K562 (cell line): Measurements from ENCODE around the gene CHST12.

Experiments
- ATF1 ChIP-seq, 2 experiments: fragments of 450-650 bp in 1 of 2; IDR thresholded peaks; 2 replicates each; pipeline ENCODE4 v1.6.1; 2016; ENCODE audit warnings: missing compliant biosample characterization in 1 of 2, missing genetic modification characterization in 1 of 2
- ATF2 ChIP-seq: sonication (generic); formaldehyde crosslinking; IDR thresholded peaks from 2 replicates; pipeline ENCODE4 v1.8.1; 2022; ENCODE audit warnings: missing genetic modification reagents
- CTCF ChIP-seq, 3 experiments: IDR thresholded peaks in 2 of 3; conservative IDR thresholded peaks in 1 of 3; 2 replicates each; pipeline ENCODE4 v1.5.1; 2011 to 2012; ENCODE audit warnings: low read length in 3 of 3, mild to moderate bottlenecking in 3 of 3, control low read depth in 2 of 3, improper control_type of control experiment in 1 of 3, inconsistent platforms in 1 of 3, low read depth in 1 of 3, mixed read lengths in 1 of 3, moderate library complexity in 1 of 3; ENCODE audit not compliant: insufficient read depth in 2 of 3
- POLR2A ChIP-seq: fragments of 450-650 bp; conservative IDR thresholded peaks from 2 replicates; pipeline ENCODE4 v1.6.1; 2016
- RBFOX2 ChIP-seq: fragments of 200-400 bp; formaldehyde crosslinking; IDR thresholded peaks from 2 replicates; pipeline ENCODE4 v1.6.1; 2017; ENCODE audit warnings: low read depth, mild to moderate bottlenecking, low read length, moderate library complexity
- RCOR1 ChIP-seq, 2 experiments: IDR thresholded peaks; 2 replicates each; pipeline ENCODE4 v1.6.1; 2012; ENCODE audit warnings: low read depth in 2 of 2, low read length in 2 of 2, borderline replicate concordance in 1 of 2, improper control_type of control experiment in 1 of 2

- TF ChIP-seq CTCF (IDR thresholded peaks at IDR 0.05 in 2 of 3, conservative IDR thresholded peaks at IDR 0.05 in 1 of 3; ENCODE audit: insufficient read depth in 2 of 3, low read depth in 1 of 3, low read length in 3 of 3) = no peak
- no peak for TF ChIP-seq RCOR1 (IDR thresholded peaks at IDR 0.05; ENCODE audit: borderline replicate concordance in 1 of 2, low read depth in 2 of 2, low read length in 2 of 2)
- no peak for TF ChIP-seq ATF1 (CRISPR knock-in tag; IDR thresholded peaks at IDR 0.05)
- no peak for TF ChIP-seq ATF1 (tag; IDR thresholded peaks at IDR 0.05)
- TF ChIP-seq ATF2 (CRISPR knock-in tag) = no peak
- no peak for TF ChIP-seq RBFOX2
- TF ChIP-seq POLR2A = no peak
Measured at GRCh38 chr7:2494191-2495130, 91.0 kb downstream of the CHST12 start.
